Astrocyte (in vitro differentiated cells and primary cell): ENCODE data around the gene ST6GALNAC4. TPM values are rescaled to one million over a fixed set of nuclear protein-coding genes. Genes with fewer than 3 reads are reported as not detected.

Experiments
- DNase-seq: peaks from one replicate; pipeline ENCODE4 v3.0.0-alpha.2; 2010; ENCODE audit warnings: low read depth
- FAIRE-seq: peaks from 2 replicates; lab custom pipeline; 2011; peaks lifted over from hg19 to GRCh38; lab: Jason Lieb, UNC
- H2AFZ ChIP-seq: 2 replicates; pipeline ENCODE4 v1.6.0; 2012; ENCODE audit warnings: low read depth, low read length, inconsistent platforms
- H3K27ac ChIP-seq: 2 replicates; pipeline ENCODE4 v1.5.1; 2011; ENCODE audit warnings: low read depth, low read length, inconsistent platforms
- H3K27me3 ChIP-seq: 2 replicates; pipeline ENCODE4 v1.6.0; 2011; ENCODE audit warnings: low read length, inconsistent platforms; ENCODE audit not compliant: insufficient read depth
- H3K36me3 ChIP-seq: 2 replicates; pipeline ENCODE4 v1.5.1; 2011; ENCODE audit warnings: low read length, inconsistent platforms; ENCODE audit not compliant: insufficient read depth
- H3K4me1 ChIP-seq: 2 replicates; pipeline ENCODE4 v1.5.1; 2011; ENCODE audit warnings: low read length, inconsistent platforms; ENCODE audit not compliant: insufficient read depth
- H3K4me2 ChIP-seq: 2 replicates; pipeline ENCODE4 v1.6.0; 2012; ENCODE audit warnings: low read length, inconsistent platforms
- H3K4me3 ChIP-seq: 2 replicates; pipeline ENCODE4 v1.5.1; 2011; ENCODE audit warnings: low read depth, mild to moderate bottlenecking, low read length, inconsistent platforms; ENCODE audit not compliant: insufficient read depth
- H3K79me2 ChIP-seq: 2 replicates; pipeline ENCODE4 v1.6.0; 2012; ENCODE audit warnings: mild to moderate bottlenecking, low read length, inconsistent platforms; ENCODE audit not compliant: insufficient read depth
- H3K9ac ChIP-seq: 2 replicates; pipeline ENCODE4 v1.6.0; 2012; ENCODE audit warnings: mild to moderate bottlenecking, low read length, inconsistent platforms
- H3K9me3 ChIP-seq: 2 replicates; pipeline ENCODE4 v1.5.1; 2012; ENCODE audit warnings: low read depth, mild to moderate bottlenecking, low read length, inconsistent platforms; ENCODE audit not compliant: insufficient read depth
- H4K20me1 ChIP-seq: 2 replicates; pipeline ENCODE4 v1.6.0; 2012; ENCODE audit warnings: low read length, inconsistent platforms; ENCODE audit not compliant: insufficient read depth
- H3K27ac Mint-ChIP-seq: one replicate; pipeline ENCODE4 v1.8.0; 2021; ENCODE audit warnings: mild to moderate bottlenecking, mixed read lengths; ENCODE audit not compliant: unreplicated experiment
- H3K27me3 Mint-ChIP-seq: one replicate; pipeline ENCODE4 v1.8.0; 2021; ENCODE audit warnings: low read depth, mixed read lengths; ENCODE audit not compliant: unreplicated experiment
- H3K36me3 Mint-ChIP-seq: one replicate; pipeline ENCODE4 v1.8.0; 2021; ENCODE audit warnings: low read depth, mixed read lengths; ENCODE audit not compliant: unreplicated experiment
- H3K4me1 Mint-ChIP-seq: one replicate; pipeline ENCODE4 v1.8.0; 2021; ENCODE audit warnings: low read depth, mixed read lengths; ENCODE audit not compliant: unreplicated experiment
- H3K4me3 Mint-ChIP-seq: one replicate; pipeline ENCODE4 v1.8.0; 2021; ENCODE audit warnings: mild to moderate bottlenecking, moderate library complexity, mixed read lengths; ENCODE audit not compliant: unreplicated experiment
- H3K9me3 Mint-ChIP-seq: one replicate; pipeline ENCODE4 v1.8.0; 2021; ENCODE audit warnings: mild to moderate bottlenecking, mixed read lengths; ENCODE audit not compliant: unreplicated experiment
- EZH2 ChIP-seq: IDR thresholded peaks from 2 replicates; pipeline ENCODE4 v1.6.1; 2012; ENCODE audit warnings: mild to moderate bottlenecking, low read length, inconsistent platforms; ENCODE audit not compliant: insufficient read depth
- total RNA-seq: library from RNA; stranded (reverse); gene quantifications from 2 replicates; pipeline ENCODE4 v1.2.1, GENCODE V29; 2021
- TF ChIP-seq, protein P1 (sequence below): IDR thresholded peaks from 2 replicates; pipeline ENCODE4 v1.5.1; 2011; ENCODE audit warnings: low read depth, mild to moderate bottlenecking, inconsistent platforms, low read length, moderate library complexity; ENCODE audit not compliant: insufficient read depth

The ST6GALNAC4 gene
- total RNA-seq, 1 donor from 2014 or later: 14.5 TPM

GRCh38 chr9:127899128-127899943, 17.5 kb downstream of the ST6GALNAC4 start, which contains the start of gene ST6GALNAC6:
Gene ST6GALNAC6 (minus strand): TSS chr9:127899603. CDS start chr9:127897981, 1,622 bp downstream.
- TF ChIP-seq, protein P1, sequence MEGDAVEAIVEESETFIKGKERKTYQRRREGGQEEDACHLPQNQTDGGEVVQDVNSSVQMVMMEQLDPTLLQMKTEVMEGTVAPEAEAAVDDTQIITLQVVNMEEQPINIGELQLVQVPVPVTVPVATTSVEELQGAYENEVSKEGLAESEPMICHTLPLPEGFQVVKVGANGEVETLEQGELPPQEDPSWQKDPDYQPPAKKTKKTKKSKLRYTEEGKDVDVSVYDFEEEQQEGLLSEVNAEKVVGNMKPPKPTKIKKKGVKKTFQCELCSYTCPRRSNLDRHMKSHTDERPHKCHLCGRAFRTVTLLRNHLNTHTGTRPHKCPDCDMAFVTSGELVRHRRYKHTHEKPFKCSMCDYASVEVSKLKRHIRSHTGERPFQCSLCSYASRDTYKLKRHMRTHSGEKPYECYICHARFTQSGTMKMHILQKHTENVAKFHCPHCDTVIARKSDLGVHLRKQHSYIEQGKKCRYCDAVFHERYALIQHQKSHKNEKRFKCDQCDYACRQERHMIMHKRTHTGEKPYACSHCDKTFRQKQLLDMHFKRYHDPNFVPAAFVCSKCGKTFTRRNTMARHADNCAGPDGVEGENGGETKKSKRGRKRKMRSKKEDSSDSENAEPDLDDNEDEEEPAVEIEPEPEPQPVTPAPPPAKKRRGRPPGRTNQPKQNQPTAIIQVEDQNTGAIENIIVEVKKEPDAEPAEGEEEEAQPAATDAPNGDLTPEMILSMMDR: no peak
- TF ChIP-seq EZH2: no peak
- Histone ChIP-seq H3K79me2 (peaks cover 31% of the 10 kb centered on the region), H3K36me3 (peaks cover 19% of the 10 kb centered on the region), H3K9ac (peak within 1 kb of the TSS; percentile 94), H3K4me3 (peak within 1 kb of the TSS; percentile 76), H3K27me3 (no peaks in the 10 kb centered on the region), H4K20me1 (peaks cover 26% of the 10 kb centered on the region), H2AFZ (peak within 1 kb of the TSS; percentile 92), H3K9me3 (peaks cover 9% of the 10 kb centered on the region), H3K4me1 (peaks cover 27% of the 10 kb centered on the region), H3K4me2 (peak within 1 kb of the TSS; percentile 94), H3K27ac (peak within 1 kb of the TSS; percentile 76)
- peaks cover 12% of the 10 kb centered on the region for H3K4me1 Mint-ChIP-seq
- FAIRE-seq: no peak
- no peaks in the 10 kb centered on the region for H3K9me3 Mint-ChIP-seq
- H3K4me3 Mint-ChIP-seq: peak within 1 kb of the TSS; percentile 92
- peak; percentile 47 for DNase-seq
- H3K36me3 Mint-ChIP-seq: peaks cover 17% of the 10 kb centered on the region
- no peaks in the 10 kb centered on the region for H3K27me3 Mint-ChIP-seq
- H3K27ac Mint-ChIP-seq: peak within 1 kb of the TSS; percentile 81

- Mint-ChIP-seq H3K36me3 (peaks cover 23% of the 10 kb centered on the region), H3K4me3 (peak overlapping the region; percentile 92), H3K4me1 (peaks cover 7% of the 10 kb centered on the region), H3K27me3 (no peaks in the 10 kb centered on the region), H3K9me3 (no peaks in the 10 kb centered on the region), H3K27ac (peak overlapping the region; percentile 81)
- TF ChIP-seq EZH2: no peak
- TF ChIP-seq, protein P1: no peak
- H3K27me3 ChIP-seq: no peaks in the 10 kb centered on the region
- H2AFZ ChIP-seq: peak overlapping the region; percentile 66
- DNase-seq (peak; percentile 88), FAIRE-seq (no peak)
- peak overlapping the region; percentile 94 for H3K9ac ChIP-seq
- H3K4me2 ChIP-seq: peak overlapping the region; percentile 83
- H3K9me3 ChIP-seq: peaks cover 9% of the 10 kb centered on the region
- H4K20me1 ChIP-seq: peaks cover 30% of the 10 kb centered on the region
- H3K36me3 ChIP-seq: peaks cover 27% of the 10 kb centered on the region
- peaks cover 31% of the 10 kb centered on the region for H3K79me2 ChIP-seq
- H3K4me1 ChIP-seq: peaks cover 24% of the 10 kb centered on the region
- peak overlapping the region; percentile 76 for H3K4me3 ChIP-seq
- H3K27ac ChIP-seq: peak overlapping the region; percentile 76
Observed at GRCh38 chr9:127898433-127899127, 18.3 kb downstream of the ST6GALNAC4 start.
